Measurements from ENCODE around the gene NRXN2. TPM values are rescaled to one million over a fixed set of nuclear protein-coding genes. Genes with fewer than 3 reads are reported as not detected.

The NRXN2 gene
- total RNA-seq, 1 donor from 2014 or later = 0.14 TPM

DNA sequence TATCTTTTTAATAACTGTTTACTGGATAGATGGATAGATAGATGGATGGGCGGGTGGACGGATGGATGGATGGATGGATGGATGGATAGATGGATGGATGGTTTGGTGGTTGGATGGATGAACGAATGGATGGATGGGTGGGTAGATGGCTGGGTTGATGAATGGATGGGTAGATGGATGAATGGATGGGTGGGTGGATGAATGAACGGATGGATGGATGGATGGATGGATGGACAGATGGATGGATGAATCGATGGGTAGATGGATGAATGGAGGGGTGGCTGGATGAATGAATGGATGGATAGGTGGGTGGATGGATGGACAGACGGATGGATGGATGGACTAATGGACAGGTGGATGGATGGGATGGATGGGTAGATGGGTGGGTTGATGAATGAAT lies 145.8 kb downstream of the NRXN2 start:
- H3K27me3 Mint-ChIP-seq (ENCODE audit: low read depth, unreplicated experiment) = peaks cover 48% of the 10 kb centered on the region
- no peak overlapping the region for H3K4me3 ChIP-seq (ENCODE audit: insufficient read depth, low read depth, low read length)

DNA sequence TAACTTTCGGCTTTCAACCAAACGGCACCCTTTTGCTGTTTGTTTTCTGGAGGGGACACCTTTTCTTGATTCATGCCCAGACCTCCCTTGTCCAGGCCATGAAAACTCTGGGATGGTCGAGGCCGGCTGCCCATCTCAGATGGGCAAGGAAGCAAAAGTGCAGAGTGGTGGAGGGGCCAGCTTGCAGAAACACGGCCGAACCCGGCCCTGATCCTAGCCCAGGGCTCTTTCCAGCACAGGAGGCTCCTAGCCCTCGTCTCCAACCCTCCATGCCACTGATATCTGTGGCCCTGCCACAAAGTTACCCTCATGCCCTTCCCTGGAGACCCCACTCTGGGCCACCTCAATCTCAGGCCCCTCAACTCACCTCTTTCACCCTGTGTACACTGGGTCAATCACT lies 150.9 kb downstream of the NRXN2 start:
- H3K4me3 ChIP-seq (ENCODE audit: insufficient read depth, low read depth, low read length) = no peak overlapping the region
- H3K27me3 Mint-ChIP-seq (ENCODE audit: low read depth, unreplicated experiment) = peaks cover 38% of the 10 kb centered on the region
- TF ChIP-seq EZH2 (IDR thresholded peaks at IDR 0.05; ENCODE audit: insufficient read depth, low read length) = no peak
- TF ChIP-seq, protein P1, sequence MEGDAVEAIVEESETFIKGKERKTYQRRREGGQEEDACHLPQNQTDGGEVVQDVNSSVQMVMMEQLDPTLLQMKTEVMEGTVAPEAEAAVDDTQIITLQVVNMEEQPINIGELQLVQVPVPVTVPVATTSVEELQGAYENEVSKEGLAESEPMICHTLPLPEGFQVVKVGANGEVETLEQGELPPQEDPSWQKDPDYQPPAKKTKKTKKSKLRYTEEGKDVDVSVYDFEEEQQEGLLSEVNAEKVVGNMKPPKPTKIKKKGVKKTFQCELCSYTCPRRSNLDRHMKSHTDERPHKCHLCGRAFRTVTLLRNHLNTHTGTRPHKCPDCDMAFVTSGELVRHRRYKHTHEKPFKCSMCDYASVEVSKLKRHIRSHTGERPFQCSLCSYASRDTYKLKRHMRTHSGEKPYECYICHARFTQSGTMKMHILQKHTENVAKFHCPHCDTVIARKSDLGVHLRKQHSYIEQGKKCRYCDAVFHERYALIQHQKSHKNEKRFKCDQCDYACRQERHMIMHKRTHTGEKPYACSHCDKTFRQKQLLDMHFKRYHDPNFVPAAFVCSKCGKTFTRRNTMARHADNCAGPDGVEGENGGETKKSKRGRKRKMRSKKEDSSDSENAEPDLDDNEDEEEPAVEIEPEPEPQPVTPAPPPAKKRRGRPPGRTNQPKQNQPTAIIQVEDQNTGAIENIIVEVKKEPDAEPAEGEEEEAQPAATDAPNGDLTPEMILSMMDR (IDR thresholded peaks at IDR 0.05; ENCODE audit: insufficient read depth, low read depth, low read length) = no peak
- H3K27ac ChIP-seq (ENCODE audit: low read depth, low read length) = no peak overlapping the region
- no peak overlapping the region for H3K27ac Mint-ChIP-seq (ENCODE audit: unreplicated experiment)
- no peaks in the 10 kb centered on the region for H4K20me1 ChIP-seq (ENCODE audit: insufficient read depth, low read length)
- no peaks in the 10 kb centered on the region for H3K79me2 ChIP-seq (ENCODE audit: insufficient read depth, low read length)
- no peaks in the 10 kb centered on the region for H3K36me3 Mint-ChIP-seq (ENCODE audit: low read depth, unreplicated experiment)
- H3K27me3 ChIP-seq (ENCODE audit: insufficient read depth, low read length) = peaks cover 6% of the 10 kb centered on the region
- no peak overlapping the region for H3K9ac ChIP-seq (ENCODE audit: low read length)
- no peaks in the 10 kb centered on the region for H3K36me3 ChIP-seq (ENCODE audit: insufficient read depth, low read length)
- H2AFZ ChIP-seq (ENCODE audit: low read depth, low read length) = no peak overlapping the region
- no peaks in the 10 kb centered on the region for H3K9me3 ChIP-seq (ENCODE audit: insufficient read depth, low read depth, low read length)
- no peak overlapping the region for H3K4me3 Mint-ChIP-seq (ENCODE audit: unreplicated experiment)
- peaks cover 3% of the 10 kb centered on the region for H3K4me1 Mint-ChIP-seq (ENCODE audit: low read depth, unreplicated experiment)
- DNase-seq (ENCODE audit: low read depth) (no peak), FAIRE-seq (no peak)
- H3K4me2 ChIP-seq (ENCODE audit: low read length) = no peak overlapping the region
- H3K4me1 ChIP-seq (ENCODE audit: insufficient read depth, low read length) = no peaks in the 10 kb centered on the region
- H3K9me3 Mint-ChIP-seq (ENCODE audit: unreplicated experiment) = peaks cover 2% of the 10 kb centered on the region

More for the DNA sequence above, 145.8 kb downstream of the NRXN2 start:
- Histone ChIP-seq H3K79me2 (ENCODE audit: insufficient read depth, low read length) (no peaks in the 10 kb centered on the region), H3K4me1 (ENCODE audit: insufficient read depth, low read length) (no peaks in the 10 kb centered on the region), H3K36me3 (ENCODE audit: insufficient read depth, low read length) (no peaks in the 10 kb centered on the region), H3K27me3 (ENCODE audit: insufficient read depth, low read length) (peaks cover 11% of the 10 kb centered on the region), H3K4me2 (ENCODE audit: low read length) (no peak overlapping the region), H2AFZ (ENCODE audit: low read depth, low read length) (no peak overlapping the region), H4K20me1 (ENCODE audit: insufficient read depth, low read length) (no peaks in the 10 kb centered on the region), H3K9me3 (ENCODE audit: insufficient read depth, low read depth, low read length) (no peaks in the 10 kb centered on the region), H3K27ac (ENCODE audit: low read depth, low read length) (no peak overlapping the region), H3K9ac (ENCODE audit: low read length) (no peak overlapping the region)
- Mint-ChIP-seq H3K9me3 (ENCODE audit: unreplicated experiment) (peaks cover 5% of the 10 kb centered on the region), H3K4me3 (ENCODE audit: unreplicated experiment) (no peak overlapping the region), H3K36me3 (ENCODE audit: low read depth, unreplicated experiment) (no peaks in the 10 kb centered on the region), H3K4me1 (ENCODE audit: low read depth, unreplicated experiment) (no peaks in the 10 kb centered on the region), H3K27ac (ENCODE audit: unreplicated experiment) (no peak overlapping the region)
- DNase-seq (ENCODE audit: low read depth) = no peak
- no peak for FAIRE-seq
- no peak for TF ChIP-seq EZH2 (IDR thresholded peaks at IDR 0.05; ENCODE audit: insufficient read depth, low read length)
- TF ChIP-seq, protein P1 (IDR thresholded peaks at IDR 0.05; ENCODE audit: insufficient read depth, low read depth, low read length) = no peak

DNA sequence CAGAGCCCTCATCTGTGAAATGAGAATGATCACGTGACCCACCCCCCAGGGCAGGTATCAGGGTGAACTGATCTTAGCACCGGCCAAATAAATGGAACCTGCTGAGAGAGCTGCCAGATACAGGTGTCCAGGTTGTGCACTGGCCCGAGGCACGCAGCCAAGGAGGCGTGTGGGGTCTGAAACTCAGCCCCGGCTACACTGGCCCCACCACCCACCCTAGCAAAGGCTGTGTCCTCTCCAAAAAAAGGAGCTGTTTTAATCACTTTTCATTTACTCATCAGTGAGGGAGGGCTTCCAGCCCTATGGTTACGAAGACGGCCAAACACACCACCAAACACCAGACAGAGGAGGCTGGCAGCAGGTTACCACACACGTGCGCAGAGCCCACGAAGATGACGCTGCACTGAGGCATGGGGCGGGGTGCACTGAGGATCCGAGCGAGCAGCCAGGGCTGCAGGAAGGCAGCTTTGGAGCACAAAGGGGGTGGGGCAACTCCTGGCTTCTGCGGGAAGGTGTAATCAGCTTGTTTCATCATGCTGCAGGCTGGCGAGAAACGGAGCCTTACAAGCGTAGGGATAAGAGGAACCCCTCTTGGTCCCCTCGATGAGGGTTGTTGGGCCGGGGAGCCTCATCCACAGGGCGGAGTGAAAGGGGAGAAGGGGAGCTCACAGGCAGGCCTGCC lies 151.4 kb downstream of the NRXN2 start:
- DNase-seq (ENCODE audit: low read depth) (no peak), FAIRE-seq (no peak)
- no peaks in the 10 kb centered on the region for H4K20me1 ChIP-seq (ENCODE audit: insufficient read depth, low read length)
- H3K36me3 ChIP-seq (ENCODE audit: insufficient read depth, low read length) = no peaks in the 10 kb centered on the region
- peaks cover 3% of the 10 kb centered on the region for H3K4me1 ChIP-seq (ENCODE audit: insufficient read depth, low read length)
- no peak overlapping the region for H3K4me2 ChIP-seq (ENCODE audit: low read length)
- TF ChIP-seq, protein P1 (IDR thresholded peaks at IDR 0.05; ENCODE audit: insufficient read depth, low read depth, low read length) = no peak
- TF ChIP-seq EZH2 (IDR thresholded peaks at IDR 0.05; ENCODE audit: insufficient read depth, low read length) = no peak
- H3K27ac ChIP-seq (ENCODE audit: low read depth, low read length) = no peak overlapping the region
- H3K9me3 ChIP-seq (ENCODE audit: insufficient read depth, low read depth, low read length) = no peaks in the 10 kb centered on the region
- Mint-ChIP-seq H3K27me3 (ENCODE audit: low read depth, unreplicated experiment) (peaks cover 35% of the 10 kb centered on the region), H3K4me1 (ENCODE audit: low read depth, unreplicated experiment) (peaks cover 5% of the 10 kb centered on the region), H3K36me3 (ENCODE audit: low read depth, unreplicated experiment) (no peaks in the 10 kb centered on the region), H3K27ac (ENCODE audit: unreplicated experiment) (no peak overlapping the region), H3K4me3 (ENCODE audit: unreplicated experiment) (no peak overlapping the region), H3K9me3 (ENCODE audit: unreplicated experiment) (no peaks in the 10 kb centered on the region)
- H3K79me2 ChIP-seq (ENCODE audit: insufficient read depth, low read length) = no peaks in the 10 kb centered on the region
- H3K9ac ChIP-seq (ENCODE audit: low read length) = no peak overlapping the region
- no peak overlapping the region for H3K4me3 ChIP-seq (ENCODE audit: insufficient read depth, low read depth, low read length)
- H2AFZ ChIP-seq (ENCODE audit: low read depth, low read length) = no peak overlapping the region
- H3K27me3 ChIP-seq (ENCODE audit: insufficient read depth, low read length) = peaks cover 6% of the 10 kb centered on the region

Data from astrocyte (in vitro differentiated cells and primary cell).